ENCODE results near the gene PHF20. TPM values are rescaled to one million over a fixed set of nuclear protein-coding genes. Genes with fewer than 3 reads are reported as not detected.

Gene PHF20
- polyA plus RNA-seq, 3 donors: 54.7 to 78.2 (median 73.6) TPM

Small RNA genes lying within 50 kb of the gene (small RNA-seq; reads per million reads assigned to genes)
- not detected for gene COX7BP2 (ENCODE audit: insufficient read length, low read depth)
- not detected for gene HIGD1AP16 (ENCODE audit: insufficient read length, low read depth)
- not detected for gene RF00019 (ENCODE audit: insufficient read length, low read depth)
- gene RF00026 (ENCODE audit: insufficient read length, low read depth): not detected
- gene RNU4-40P (ENCODE audit: insufficient read length, low read depth): 0.94 reads per million
- gene RNU6-937P (ENCODE audit: insufficient read length, low read depth): not detected

Other genes with a start within 250 kb of the PHF20 start
- gene C20orf173, start 242.4 kb upstream of the PHF20 start, polyA plus RNA-seq: not detected
- gene ERGIC3, start 229.9 kb upstream of the PHF20 start, polyA plus RNA-seq: 100 to 1,000 TPM; 128 to 371 (median 130) TPM
- under 1 TPM in 2 of 3 donors, not detected in 1; 0.12 to 0.51 TPM for gene SPAG4, start 156.2 kb upstream of the PHF20 start, polyA plus RNA-seq
- gene CPNE1, start 107.1 kb upstream of the PHF20 start, polyA plus RNA-seq: 100 to 1,000 TPM; 153 to 210 (median 167) TPM
- gene RBM12, start 107.1 kb upstream of the PHF20 start, polyA plus RNA-seq: 10 to 100 TPM; 21.5 to 32.8 (median 30.4) TPM
- 10 to 100 TPM; 18.1 to 21.4 (median 19.2) TPM for gene NFS1, start 72.7 kb upstream of the PHF20 start, polyA plus RNA-seq
- gene ROMO1, start 72.6 kb upstream of the PHF20 start, polyA plus RNA-seq: 100 to 1,000 TPM; 220 to 448 (median 352) TPM
- gene RBM39, start 29.8 kb upstream of the PHF20 start, polyA plus RNA-seq: 100 to 1,000 TPM in 1 of 3 donors, 10 to 100 TPM in 2; 89.5 to 209 (median 98.0) TPM
- gene SCAND1, start 182.5 kb downstream of the PHF20 start, polyA plus RNA-seq: 100 to 1,000 TPM in 2 of 3 donors, 10 to 100 TPM in 1; 43.6 to 227 (median 160) TPM
- gene CNBD2, start 196.6 kb downstream of the PHF20 start, polyA plus RNA-seq: 10 to 100 TPM in 1 of 3 donors, 1 to 10 TPM in 2; 8.0 to 11.3 (median 9.3) TPM